B cell (primary cell): Measurements from ENCODE around the gene GMFB.

Experiments
- CTCF ChIP-seq: fragments of 200-600 bp; IDR thresholded peaks from one replicate; pipeline ENCODE4 v1.8.0; 2022; ENCODE audit warnings: antibody characterized with exemption, mild to moderate bottlenecking
- EZH2 ChIP-seq: IDR thresholded peaks from 2 replicates; pipeline ENCODE4 v1.6.1; 2012; ENCODE audit warnings: borderline replicate concordance, low read depth, mild to moderate bottlenecking, moderate library complexity, low read length; ENCODE audit not compliant: insufficient read depth, poor library complexity, severe bottlenecking

DNA sequence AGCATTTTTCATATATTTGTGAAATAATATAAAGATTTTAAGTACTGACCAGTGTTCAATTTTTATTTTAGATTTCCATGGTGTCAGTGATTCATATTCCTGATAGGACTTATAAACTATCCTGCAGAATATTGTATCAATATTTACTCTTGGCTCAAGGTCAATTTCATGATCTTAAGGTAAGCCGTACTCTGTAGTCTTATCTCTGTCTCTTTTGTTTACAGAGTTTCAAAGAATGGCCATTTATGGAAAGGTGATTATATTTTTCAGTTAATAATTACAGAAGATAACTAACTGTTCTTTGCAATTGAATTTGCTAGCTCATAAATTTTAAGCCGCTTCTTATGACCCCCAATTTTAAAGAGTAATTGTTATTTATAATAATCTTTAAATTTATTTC lies 48.9 kb upstream of the GMFB start:
- TF ChIP-seq CTCF (no peak), EZH2 (no peak)
